ENCODE data around the gene ZNF154.

Gene ZNF154

DNA sequence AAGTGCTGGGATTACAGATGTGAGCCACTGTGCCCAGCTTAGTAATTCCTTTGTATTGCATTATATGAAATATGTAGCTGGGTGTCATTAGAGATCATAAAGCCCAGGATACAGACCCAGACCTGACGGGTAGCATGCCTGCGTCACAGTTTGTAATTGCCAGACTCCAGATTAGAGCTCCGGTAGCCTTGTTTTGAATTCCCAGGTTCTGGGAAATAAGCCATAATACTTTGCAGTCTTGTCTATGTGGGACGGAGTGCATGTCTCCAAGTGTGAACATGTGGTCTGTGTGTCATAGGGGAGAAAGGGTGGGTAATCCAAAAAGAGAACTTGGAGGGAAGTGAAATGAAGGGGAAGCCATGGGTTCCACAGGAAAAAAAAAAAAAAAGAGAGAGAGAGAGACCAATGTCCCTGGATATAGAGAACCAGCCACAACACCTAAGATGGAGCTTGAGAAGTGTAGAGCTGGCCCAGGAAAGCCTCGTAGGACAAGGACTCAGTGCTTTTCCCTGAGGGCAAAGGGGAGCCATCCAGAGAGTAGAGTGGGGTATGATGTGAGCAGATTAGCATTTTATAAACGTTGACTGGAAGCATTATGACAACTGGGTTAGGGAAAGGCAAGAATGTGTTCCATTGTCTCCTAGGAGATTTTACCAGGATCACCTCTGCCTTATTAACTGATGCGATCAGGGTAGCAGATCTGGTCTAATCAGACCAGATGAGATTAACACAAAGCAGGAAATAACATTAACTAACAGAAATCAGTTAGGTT, 37.7 kb downstream of the ZNF154 start:
- Histone ChIP-seq H3K4me3 (ENCODE audit: low read depth, low read length, poor library complexity, severe bottlenecking) (no peak overlapping the region), H3K27ac (ENCODE audit: low read depth, low read length, poor library complexity, severe bottlenecking) (no peak overlapping the region), H3K9ac (ENCODE audit: low read length) (no peak overlapping the region), H3K4me2 (ENCODE audit: low read length) (no peak overlapping the region), H3K4me1 (ENCODE audit: insufficient read depth, low read length, severe bottlenecking) (no peaks in the 10 kb centered on the region), H3K36me3 (ENCODE audit: insufficient read depth, low read length) (no peaks in the 10 kb centered on the region), H3F3A (ENCODE audit: insufficient read depth, low read length) (no peaks in the 10 kb centered on the region), H4K20me1 (ENCODE audit: insufficient read depth, low read length) (no peaks in the 10 kb centered on the region), H3K9me2 (ENCODE audit: low read depth, low read length) (no peaks in the 10 kb centered on the region), H2AFZ (ENCODE audit: low read length) (no peak overlapping the region), H3K79me2 (ENCODE audit: insufficient read depth, low read length) (no peaks in the 10 kb centered on the region), H3K27me3 (ENCODE audit: insufficient read depth, low read length) (no peaks in the 10 kb centered on the region), H3K9me3 (ENCODE audit: low read length) (no peaks in the 10 kb centered on the region)
- TF ChIP-seq EZH2 (IDR thresholded peaks at IDR 0.05; ENCODE audit: borderline replicate concordance, low read length), result no peak
- TF ChIP-seq, protein P1, sequence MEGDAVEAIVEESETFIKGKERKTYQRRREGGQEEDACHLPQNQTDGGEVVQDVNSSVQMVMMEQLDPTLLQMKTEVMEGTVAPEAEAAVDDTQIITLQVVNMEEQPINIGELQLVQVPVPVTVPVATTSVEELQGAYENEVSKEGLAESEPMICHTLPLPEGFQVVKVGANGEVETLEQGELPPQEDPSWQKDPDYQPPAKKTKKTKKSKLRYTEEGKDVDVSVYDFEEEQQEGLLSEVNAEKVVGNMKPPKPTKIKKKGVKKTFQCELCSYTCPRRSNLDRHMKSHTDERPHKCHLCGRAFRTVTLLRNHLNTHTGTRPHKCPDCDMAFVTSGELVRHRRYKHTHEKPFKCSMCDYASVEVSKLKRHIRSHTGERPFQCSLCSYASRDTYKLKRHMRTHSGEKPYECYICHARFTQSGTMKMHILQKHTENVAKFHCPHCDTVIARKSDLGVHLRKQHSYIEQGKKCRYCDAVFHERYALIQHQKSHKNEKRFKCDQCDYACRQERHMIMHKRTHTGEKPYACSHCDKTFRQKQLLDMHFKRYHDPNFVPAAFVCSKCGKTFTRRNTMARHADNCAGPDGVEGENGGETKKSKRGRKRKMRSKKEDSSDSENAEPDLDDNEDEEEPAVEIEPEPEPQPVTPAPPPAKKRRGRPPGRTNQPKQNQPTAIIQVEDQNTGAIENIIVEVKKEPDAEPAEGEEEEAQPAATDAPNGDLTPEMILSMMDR (IDR thresholded peaks at IDR 0.05; ENCODE audit: low read length), result no peak

DNA sequence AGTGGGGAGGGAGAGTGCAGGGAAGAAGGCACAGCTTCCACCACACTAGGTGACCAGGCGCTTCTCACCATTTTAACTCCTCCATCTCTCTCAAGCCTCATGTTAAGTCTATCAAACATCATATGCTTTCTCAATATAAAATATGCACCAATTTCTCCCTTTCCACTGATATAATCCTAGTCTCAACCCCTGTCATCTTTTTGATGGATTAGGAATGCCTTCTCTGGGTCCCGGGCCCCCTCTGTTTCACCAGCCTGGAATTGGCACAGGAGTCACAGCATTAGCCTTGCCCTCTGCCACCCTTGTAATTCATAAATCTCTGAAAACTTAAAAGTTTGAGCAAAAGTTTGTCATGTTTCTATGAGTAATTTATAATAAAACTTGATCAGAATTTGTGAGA, 40.4 kb downstream of the ZNF154 start, which contains the start of gene ZSCAN4:
Gene ZSCAN4, plus strand, starts transcription at position 301 of the 400 bp plus-strand sequence. CDS start 7,211 bp downstream, outside the sequence.
- Histone ChIP-seq H3K27ac (ENCODE audit: low read depth, low read length, poor library complexity, severe bottlenecking) (no peak within 1 kb of the TSS), H3K36me3 (ENCODE audit: insufficient read depth, low read length) (no peaks in the 10 kb centered on the region), H3K27me3 (ENCODE audit: insufficient read depth, low read length) (no peaks in the 10 kb centered on the region), H4K20me1 (ENCODE audit: insufficient read depth, low read length) (no peaks in the 10 kb centered on the region), H3K9me3 (ENCODE audit: low read length) (no peaks in the 10 kb centered on the region), H3K4me2 (ENCODE audit: low read length) (no peak within 1 kb of the TSS), H3K9me2 (ENCODE audit: low read depth, low read length) (no peaks in the 10 kb centered on the region), H3K4me3 (ENCODE audit: low read depth, low read length, poor library complexity, severe bottlenecking) (no peak within 1 kb of the TSS), H2AFZ (ENCODE audit: low read length) (no peak within 1 kb of the TSS), H3F3A (ENCODE audit: insufficient read depth, low read length) (no peaks in the 10 kb centered on the region), H3K79me2 (ENCODE audit: insufficient read depth, low read length) (no peaks in the 10 kb centered on the region), H3K9ac (ENCODE audit: low read length) (no peak within 1 kb of the TSS), H3K4me1 (ENCODE audit: insufficient read depth, low read length, severe bottlenecking) (no peaks in the 10 kb centered on the region)
- no peak for TF ChIP-seq EZH2 (IDR thresholded peaks at IDR 0.05; ENCODE audit: borderline replicate concordance, low read length)
- TF ChIP-seq, protein P1 (IDR thresholded peaks at IDR 0.05; ENCODE audit: low read length), result no peak

DNA sequence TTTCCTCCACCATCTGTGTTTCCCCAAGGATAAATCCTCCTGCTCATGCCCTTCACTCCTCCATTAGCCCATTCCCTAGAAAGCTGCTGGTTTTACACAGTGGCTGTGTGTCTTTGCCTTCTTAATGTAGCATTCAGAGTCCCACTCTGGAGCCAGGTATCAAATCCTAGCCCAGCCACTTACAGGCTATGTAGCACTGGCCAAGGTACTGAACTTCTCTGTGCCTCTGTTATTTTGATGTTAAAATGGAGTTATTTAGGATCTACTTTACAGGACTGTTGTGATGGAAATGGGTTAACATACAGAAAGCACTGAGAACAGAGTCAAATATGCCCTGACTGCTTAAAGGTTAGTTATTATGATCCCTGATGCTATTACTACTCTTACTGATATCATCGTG, 41.8 kb downstream of the ZNF154 start:
- Histone ChIP-seq H3K27ac (ENCODE audit: low read depth, low read length, poor library complexity, severe bottlenecking) (no peak overlapping the region), H3K9me2 (ENCODE audit: low read depth, low read length) (no peaks in the 10 kb centered on the region), H3K36me3 (ENCODE audit: insufficient read depth, low read length) (no peaks in the 10 kb centered on the region), H4K20me1 (ENCODE audit: insufficient read depth, low read length) (no peaks in the 10 kb centered on the region), H3K4me2 (ENCODE audit: low read length) (no peak overlapping the region), H3K79me2 (ENCODE audit: insufficient read depth, low read length) (no peaks in the 10 kb centered on the region), H3K27me3 (ENCODE audit: insufficient read depth, low read length) (no peaks in the 10 kb centered on the region), H3F3A (ENCODE audit: insufficient read depth, low read length) (no peaks in the 10 kb centered on the region), H2AFZ (ENCODE audit: low read length) (no peak overlapping the region), H3K9ac (ENCODE audit: low read length) (no peak overlapping the region), H3K9me3 (ENCODE audit: low read length) (no peaks in the 10 kb centered on the region), H3K4me1 (ENCODE audit: insufficient read depth, low read length, severe bottlenecking) (no peaks in the 10 kb centered on the region), H3K4me3 (ENCODE audit: low read depth, low read length, poor library complexity, severe bottlenecking) (no peak overlapping the region)
- TF ChIP-seq, protein P1 (IDR thresholded peaks at IDR 0.05; ENCODE audit: low read length), result no peak
- no peak for TF ChIP-seq EZH2 (IDR thresholded peaks at IDR 0.05; ENCODE audit: borderline replicate concordance, low read length)

Data from OCI-LY1 (cell line).